SIG-M5 treated with dmso at 0.1 percent for 504 hours (cell line): ENCODE results near the gene ZNF124.

Source experiments
- DNase-seq: peaks from one replicate; lab custom pipeline; 2025; ENCODE audit not compliant: unreplicated experiment; lab: John Stamatoyannopoulos, UW

ZNF124 gene

GRCh38 chr1:247114351-247115140, 57.3 kb downstream of the ZNF124 start:
- no peak for DNase-seq

- DNase-seq: no peak
Observed at GRCh38 chr1:247113733-247114271, 58.0 kb downstream of the ZNF124 start.

GRCh38 chr1:247113094-247113497, 58.7 kb downstream of the ZNF124 start:
- no peak for DNase-seq

- no peak for DNase-seq
Observed at GRCh38 chr1:247112479-247112781, 59.4 kb downstream of the ZNF124 start.

- no peak for DNase-seq
Observed at GRCh38 chr1:247111700-247112478, 59.9 kb downstream of the ZNF124 start.

- no peak for DNase-seq
Observed at GRCh38 chr1:247111259-247111699, 60.5 kb downstream of the ZNF124 start.

- DNase-seq: no peak
Observed at GRCh38 chr1:247110627-247111258, 61.1 kb downstream of the ZNF124 start.

- no peak for DNase-seq
Observed at GRCh38 chr1:247107694-247108093, 64.1 kb downstream of the ZNF124 start.

- DNase-seq: no peak
Observed at GRCh38 chr1:247105966-247106365, 65.9 kb downstream of the ZNF124 start.
